Activated CD8-positive, alpha-beta T cell treated with anti-CD3 and anti-CD28 coated beads for 36 hours (primary cell): Measurements from ENCODE around the gene THRA. TPM values are rescaled to one million over a fixed set of nuclear protein-coding genes. Genes with fewer than 3 reads are reported as not detected.

ENCODE experiments used
- ATAC-seq: fragments of 200-7000 bp; cut with Tn5 transposase; one replicate; pipeline ENCODE4 v1.10.0; 2021; ENCODE audit warnings: mild to moderate bottlenecking, moderate library complexity
- CTCF ChIA-PET: fragments of 350-600 bp; sonication (Branson Sonifier 250); formaldehyde crosslinking; loops from one replicate; lab custom pipeline; 2021; ENCODE audit warnings: antibody characterized with exemption; lab: Charles Lee
- POLR2A ChIA-PET: fragments of 350-600 bp; sonication (Branson Sonifier 250); formaldehyde crosslinking; loops from one replicate; lab custom pipeline; 2021; ENCODE audit warnings: antibody characterized with exemption; lab: Charles Lee
- DNase-seq: peaks from one replicate; pipeline ENCODE4 v3.0.0-alpha.2; 2020
- H3K27ac Mint-ChIP-seq: one replicate; pipeline ENCODE4 v1.8.0; 2021; ENCODE audit warnings: mild to moderate bottlenecking, mixed read lengths
- H3K27me3 Mint-ChIP-seq: one replicate; pipeline ENCODE4 v1.8.0; 2021; ENCODE audit warnings: mixed read lengths
- H3K36me3 Mint-ChIP-seq: one replicate; pipeline ENCODE4 v1.8.0; 2021; ENCODE audit warnings: low read depth, mixed read lengths
- H3K4me1 Mint-ChIP-seq: one replicate; pipeline ENCODE4 v1.8.0; 2021; ENCODE audit warnings: low read depth, mixed read lengths
- H3K4me3 Mint-ChIP-seq: one replicate; pipeline ENCODE4 v1.8.0; 2021; ENCODE audit warnings: mild to moderate bottlenecking, moderate library complexity, mixed read lengths
- H3K9me3 Mint-ChIP-seq: one replicate; pipeline ENCODE4 v1.8.0; 2021; ENCODE audit warnings: mixed read lengths
- CTCF ChIP-seq: fragments of 200-600 bp; IDR thresholded peaks from one replicate; pipeline ENCODE4 v1.8.0; 2022; ENCODE audit warnings: antibody characterized with exemption, mild to moderate bottlenecking
- intact Hi-C: fragments of 100-400 bp; cut with micrococcal nuclease; formaldehyde crosslinking; loops from one replicate; pipeline ENCODE4 v1.10.0; 2022
- total RNA-seq, 2 experiments: library from RNA; stranded (reverse); gene quantifications; one replicate each; pipeline ENCODE4 v1.2.3, GENCODE V29; 2021

The THRA gene
- total RNA-seq, 2 experiments from 2014 or later = 11.1 to 13.8 TPM

GRCh38 chr17:40108970-40109824 lies 46.4 kb downstream of the THRA start:
- H3K4me1 Mint-ChIP-seq = peaks cover 87% of the 10 kb centered on the region
- no peaks in the 10 kb centered on the region for H3K27me3 Mint-ChIP-seq
- H3K9me3 Mint-ChIP-seq = no peaks in the 10 kb centered on the region
- peak; percentile 58 for TF ChIP-seq CTCF
- no peak for ATAC-seq
- H3K27ac Mint-ChIP-seq = peak overlapping the region; percentile 89
- POLR2A ChIA-PET = interaction anchor here (0.6 to 6.7 kb wide), 4 partner anchors 11 to 40 kb away, joined by 3 to 93 read pairs (median 4); partner anchors contain the start of genes CASC3 and NR1D1
- CTCF ChIA-PET = interaction anchor here (0.8 to 6.7 kb wide), 9 partner anchors 9 to 96 kb away, joined by 3 to 136 read pairs (median 27); partner anchors contain the start of genes MSL1 and NR1D1
- no peak overlapping the region for H3K4me3 Mint-ChIP-seq
- peak; percentile 72 for DNase-seq
- no peaks in the 10 kb centered on the region for H3K36me3 Mint-ChIP-seq
- intact Hi-C loops = no loop called here

- no peaks in the 10 kb centered on the region for H3K9me3 Mint-ChIP-seq
- H3K27me3 Mint-ChIP-seq = no peaks in the 10 kb centered on the region
- POLR2A ChIA-PET = interaction anchor here (1.2 to 6.7 kb wide), 6 partner anchors 10 to 63 kb away, joined by 3 to 93 read pairs (median 14); partner anchors contain the start of genes CASC3, MSL1 and NR1D1
- no peak for TF ChIP-seq CTCF
- H3K36me3 Mint-ChIP-seq = no peaks in the 10 kb centered on the region
- no peak for DNase-seq
- peak overlapping the region; percentile 90 for H3K27ac Mint-ChIP-seq
- peaks cover 77% of the 10 kb centered on the region for H3K4me1 Mint-ChIP-seq
- H3K4me3 Mint-ChIP-seq = no peak overlapping the region
- no peak for ATAC-seq
- CTCF ChIA-PET = interaction anchor here (0.8 to 7.1 kb wide), 17 partner anchors 10 to 97 kb away, joined by 3 to 136 read pairs (median 6); partner anchors contain the start of genes CASC3, MSL1 and NR1D1
- intact Hi-C loops = loop anchor here (5.0 kb wide), 1 partner anchor 48 kb away; the partner anchor contains the start of gene THRA
These were observed 47.5 kb downstream of the THRA start for GRCh38 chr17:40110026-40110845.

GRCh38 chr17:40111221-40112128 lies 48.7 kb downstream of the THRA start:
- Mint-ChIP-seq H3K9me3 (no peaks in the 10 kb centered on the region), H3K4me1 (peaks cover 65% of the 10 kb centered on the region), H3K27me3 (no peaks in the 10 kb centered on the region), H3K27ac (peak overlapping the region; percentile 90), H3K4me3 (peak overlapping the region; percentile 57), H3K36me3 (no peaks in the 10 kb centered on the region)
- peak; percentile 83 for TF ChIP-seq CTCF
- intact Hi-C loops = loop anchor here (2.0 to 5.0 kb wide), 2 partner anchors 15 to 49 kb away; partner anchors contain the start of gene THRA
- CTCF ChIA-PET = interaction anchor here (0.8 to 7.1 kb wide), 30 partner anchors 12 to 130 kb away, joined by 3 to 136 read pairs (median 9); partner anchors contain the start of genes CASC3, MED24, MSL1 and NR1D1
- POLR2A ChIA-PET = interaction anchor here (0.6 to 6.7 kb wide), 11 partner anchors 9 to 107 kb away, joined by 3 to 93 read pairs (median 5); partner anchors contain the start of genes CASC3, MSL1 and NR1D1
- DNase-seq (peak; percentile 83), ATAC-seq (peak; percentile 59)

GRCh38 chr17:40112191-40112711 lies 49.5 kb downstream of the THRA start:
- intact Hi-C loops = loop anchor here (2.0 to 5.0 kb wide), 2 partner anchors 15 to 50 kb away; partner anchors contain the start of gene THRA
- TF ChIP-seq CTCF = no peak
- Mint-ChIP-seq H3K4me3 (no peak overlapping the region), H3K27ac (peak overlapping the region; percentile 90), H3K9me3 (no peaks in the 10 kb centered on the region), H3K4me1 (peaks cover 57% of the 10 kb centered on the region), H3K36me3 (no peaks in the 10 kb centered on the region), H3K27me3 (no peaks in the 10 kb centered on the region)
- DNase-seq (no peak), ATAC-seq (no peak)
- CTCF ChIA-PET = interaction anchor here (0.8 to 7.1 kb wide), 41 partner anchors 11 to 490 kb away, joined by 3 to 136 read pairs (median 7); partner anchors contain the start of genes CASC3, MED24, MSL1 and NR1D1
- POLR2A ChIA-PET = interaction anchor here (0.9 to 6.7 kb wide), 9 partner anchors 8 to 106 kb away, joined by 3 to 93 read pairs (median 10); partner anchors contain the start of genes CASC3, MSL1 and NR1D1
